Prostate gland (tissue), 2 donors: ENCODE measurements around the gene RTN4RL1. TPM values are rescaled to one million over a fixed set of nuclear protein-coding genes. Genes with fewer than 3 reads are reported as not detected.
A peak's percentile ranks its signal among the peaks of the same experiment; 100 is the strongest.

ENCODE experiments used
- DNase-seq: peaks from one replicate; pipeline ENCODE4 v3.0.0-alpha.2; 2019; ENCODE audit warnings: low spot score
- H3K27ac ChIP-seq, 2 donors: fragments of 200-600 bp; sonication (generic); 2 replicates each; pipeline ENCODE4 v1.5.1; 2017 to 2019
- H3K27me3 ChIP-seq: fragments of 200-600 bp; sonication (generic); replicated peaks from 2 replicates; pipeline ENCODE4 v1.5.1; 2019; ENCODE audit not compliant: insufficient read depth
- H3K36me3 ChIP-seq, 2 donors: fragments of 200-600 bp; sonication (generic); 1 replicate in 1 of 2; 2 replicates in 1 of 2; pipeline versions ENCODE4 v1.5.1 to v1.8.1; 2017 to 2019
- H3K4me1 ChIP-seq: fragments of 200-600 bp; sonication (generic); replicated peaks from 2 replicates; pipeline ENCODE4 v1.5.1; 2019
- H3K4me3 ChIP-seq, 2 donors: fragments of 200-600 bp; sonication (generic); 2 replicates each; pipeline ENCODE4 v1.5.1; 2017 to 2019
- H3K9me3 ChIP-seq: fragments of 200-600 bp; sonication (generic); 2 replicates; pipeline ENCODE4 v1.5.1; 2017
- POLR2A ChIP-seq: fragments of 450-650 bp; IDR thresholded peaks from one replicate; pipeline ENCODE4 v1.6.1; 2016; ENCODE audit warnings: antibody characterized with exemption, mild to moderate bottlenecking
- POLR2AphosphoS5 ChIP-seq: sonication (generic); formaldehyde crosslinking; IDR thresholded peaks from one replicate; pipeline ENCODE4 v1.6.1; 2017; ENCODE audit warnings: antibody characterized with exemption
- WGBS: methylation state at CpG from one replicate; pipeline ENCODE4 v1.1.5; 2018; 5-methylcytosine and 5-hydroxymethylcytosine counted together
- intact Hi-C: fragments of 100-400 bp; cut with DNase I; formaldehyde crosslinking; loops from one replicate; pipeline ENCODE4 v1.14.2; 2022
- total RNA-seq, 2 donors: library from RNA; depleted of rRNA; stranded (reverse); fragments of >200 nt; gene quantifications; one replicate each; pipeline ENCODE4 v1.1.0, GENCODE V29; 2016
- TF ChIP-seq, protein P1 (sequence below), 4 experiments: fragments of 200-600 bp in 2 of 4; fragments of 450-650 bp in 2 of 4; sonication (generic) in 2 of 4; IDR thresholded peaks; 1 replicate in 3 of 4; 2 replicates in 1 of 4; pipeline ENCODE4 v1.5.1; 2016 to 2019; ENCODE audit warnings: antibody characterized with exemption in 4 of 4, mild to moderate bottlenecking in 2 of 4, moderate library complexity in 2 of 4

RTN4RL1 gene, protein sequence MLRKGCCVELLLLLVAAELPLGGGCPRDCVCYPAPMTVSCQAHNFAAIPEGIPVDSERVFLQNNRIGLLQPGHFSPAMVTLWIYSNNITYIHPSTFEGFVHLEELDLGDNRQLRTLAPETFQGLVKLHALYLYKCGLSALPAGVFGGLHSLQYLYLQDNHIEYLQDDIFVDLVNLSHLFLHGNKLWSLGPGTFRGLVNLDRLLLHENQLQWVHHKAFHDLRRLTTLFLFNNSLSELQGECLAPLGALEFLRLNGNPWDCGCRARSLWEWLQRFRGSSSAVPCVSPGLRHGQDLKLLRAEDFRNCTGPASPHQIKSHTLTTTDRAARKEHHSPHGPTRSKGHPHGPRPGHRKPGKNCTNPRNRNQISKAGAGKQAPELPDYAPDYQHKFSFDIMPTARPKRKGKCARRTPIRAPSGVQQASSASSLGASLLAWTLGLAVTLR
- 10 to 100 TPM in 1 of 2 donors, 1 to 10 TPM in 1; 8.3 to 21.5 TPM for total RNA-seq

DNA sequence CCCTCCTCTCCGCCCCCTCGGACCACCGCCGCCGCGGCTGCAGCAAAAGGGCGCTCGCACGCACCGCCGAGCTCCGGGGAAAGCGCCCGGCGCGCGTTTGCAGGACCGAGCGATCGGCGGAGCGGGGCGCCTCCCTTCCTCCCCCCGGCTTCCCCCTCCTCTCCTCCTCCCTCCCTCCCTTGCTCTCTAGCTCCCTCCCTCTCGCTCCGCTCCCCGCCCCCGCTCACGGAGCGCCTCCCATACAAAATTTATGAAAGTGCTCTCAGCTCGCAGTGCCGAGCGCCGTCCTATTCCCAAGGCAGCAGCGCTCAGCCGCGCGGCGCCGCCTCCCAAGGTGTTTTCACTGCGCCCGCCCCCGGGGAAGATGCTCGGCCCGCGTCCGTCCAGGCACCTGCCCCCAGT lies at the start of gene RTN4RL1:
RTN4RL1 (minus strand) TSS at position 115 of the 402 bp plus-strand sequence. CDS start 469 bp downstream, outside the sequence.
- H3K27me3 ChIP-seq: no peaks in the 10 kb centered on the region
- peak within 1 kb of the TSS; percentile 72 to 75 for H3K27ac ChIP-seq
- peak; percentile 81 for DNase-seq
- intact Hi-C loops: no loop called here
- H3K4me1 ChIP-seq: no peaks in the 10 kb centered on the region
- H3K4me3 ChIP-seq: peak within 1 kb of the TSS; percentile 54 to 66
- H3K9me3 ChIP-seq: no peaks in the 10 kb centered on the region
- peak; percentile 77 for TF ChIP-seq POLR2AphosphoS5
- TF ChIP-seq, protein P1, sequence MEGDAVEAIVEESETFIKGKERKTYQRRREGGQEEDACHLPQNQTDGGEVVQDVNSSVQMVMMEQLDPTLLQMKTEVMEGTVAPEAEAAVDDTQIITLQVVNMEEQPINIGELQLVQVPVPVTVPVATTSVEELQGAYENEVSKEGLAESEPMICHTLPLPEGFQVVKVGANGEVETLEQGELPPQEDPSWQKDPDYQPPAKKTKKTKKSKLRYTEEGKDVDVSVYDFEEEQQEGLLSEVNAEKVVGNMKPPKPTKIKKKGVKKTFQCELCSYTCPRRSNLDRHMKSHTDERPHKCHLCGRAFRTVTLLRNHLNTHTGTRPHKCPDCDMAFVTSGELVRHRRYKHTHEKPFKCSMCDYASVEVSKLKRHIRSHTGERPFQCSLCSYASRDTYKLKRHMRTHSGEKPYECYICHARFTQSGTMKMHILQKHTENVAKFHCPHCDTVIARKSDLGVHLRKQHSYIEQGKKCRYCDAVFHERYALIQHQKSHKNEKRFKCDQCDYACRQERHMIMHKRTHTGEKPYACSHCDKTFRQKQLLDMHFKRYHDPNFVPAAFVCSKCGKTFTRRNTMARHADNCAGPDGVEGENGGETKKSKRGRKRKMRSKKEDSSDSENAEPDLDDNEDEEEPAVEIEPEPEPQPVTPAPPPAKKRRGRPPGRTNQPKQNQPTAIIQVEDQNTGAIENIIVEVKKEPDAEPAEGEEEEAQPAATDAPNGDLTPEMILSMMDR (IDR thresholded peaks at IDR 0.05): no peak
- peak; percentile 45 for TF ChIP-seq POLR2A
- no peaks in the 10 kb centered on the region for H3K36me3 ChIP-seq
- under 1% methylated on average over 42 of the region's 47 CpGs for WGBS

DNA sequence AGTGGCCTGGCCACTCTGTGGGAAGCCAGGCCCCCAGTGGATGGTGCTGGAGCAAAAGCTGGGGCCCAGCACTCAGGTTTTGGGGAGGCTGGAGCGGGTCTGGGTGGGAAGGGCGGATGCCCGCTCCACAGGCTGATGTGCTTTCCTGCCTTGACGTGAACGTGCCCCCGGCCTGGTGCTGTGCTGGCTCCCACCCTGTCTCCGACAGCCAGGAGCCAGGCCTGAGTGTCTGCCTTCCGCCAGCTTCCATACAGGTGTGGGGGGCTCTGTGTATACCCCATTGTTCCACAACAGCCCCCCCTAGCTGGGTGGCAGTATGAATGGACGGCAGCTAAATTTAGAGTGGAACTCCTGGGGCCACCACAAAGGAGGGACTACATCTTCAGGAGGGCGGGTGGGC lies 49.8 kb upstream of the RTN4RL1 start:
- Histone ChIP-seq H3K4me1 (peaks cover 2% of the 10 kb centered on the region), H3K9me3 (no peaks in the 10 kb centered on the region), H3K27me3 (no peaks in the 10 kb centered on the region), H3K4me3 (no peak overlapping the region), H3K27ac (peak overlapping the region; percentile 10 to 42), H3K36me3 (peaks cover 0 to 2% of the 10 kb centered on the region in 2 donors)
- WGBS: 83% methylated on average over 10 of the region's 10 CpGs
- intact Hi-C loops: no loop called here
- DNase-seq: no peak
- TF ChIP-seq POLR2A: no peak
- no peak for TF ChIP-seq POLR2AphosphoS5
- TF ChIP-seq, protein P1 (IDR thresholded peaks at IDR 0.05): no peak

DNA sequence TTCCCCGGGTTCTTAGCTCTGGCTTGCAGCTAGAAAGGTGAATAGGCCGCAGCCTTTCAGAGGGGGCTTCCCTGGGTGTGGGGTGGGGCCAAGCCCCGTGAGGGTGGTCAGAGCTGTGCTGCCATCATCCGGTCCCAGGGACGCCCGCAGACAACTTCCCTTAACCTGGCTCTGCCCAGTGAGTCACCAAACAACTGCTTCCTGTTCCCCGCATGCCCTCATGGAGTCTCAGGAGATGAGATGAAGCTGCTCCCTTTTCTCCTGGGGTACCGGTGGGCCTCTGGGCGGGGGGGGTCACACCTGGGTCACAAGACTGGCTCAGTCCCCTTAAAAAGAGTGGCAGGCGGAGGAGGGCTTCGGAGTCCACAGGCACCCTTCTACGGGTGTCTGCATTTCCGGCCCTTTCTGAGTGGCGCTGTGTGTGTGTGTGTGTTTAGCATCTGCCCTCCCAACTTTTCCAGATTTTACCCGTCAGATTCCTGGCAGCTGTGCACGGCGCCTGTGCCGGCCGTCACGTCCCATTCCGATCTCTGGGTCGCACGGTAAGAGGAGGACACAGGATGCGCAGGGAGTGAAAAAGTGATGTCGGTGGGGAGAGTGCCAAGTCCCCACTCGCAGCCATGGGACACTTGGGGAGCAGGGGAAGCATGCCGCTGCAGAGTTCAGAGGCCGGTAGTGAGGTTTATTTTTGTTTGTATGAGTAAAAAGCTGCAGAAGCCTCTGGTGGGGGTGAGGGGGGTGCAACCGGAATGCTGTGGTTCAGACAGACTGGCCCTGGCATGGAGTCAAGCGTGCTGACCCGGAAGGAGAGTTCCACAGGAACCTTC lies 46.5 kb upstream of the RTN4RL1 start:
- peaks cover 4% of the 10 kb centered on the region for H3K4me1 ChIP-seq
- no peaks in the 10 kb centered on the region for H3K36me3 ChIP-seq
- TF ChIP-seq POLR2AphosphoS5 (peak; percentile 32), POLR2A (no peak)
- TF ChIP-seq, protein P1 (IDR thresholded peaks at IDR 0.05): no peak
- H3K4me3 ChIP-seq: no peak overlapping the region
- H3K27me3 ChIP-seq: no peaks in the 10 kb centered on the region
- DNase-seq: no peak
- H3K9me3 ChIP-seq: no peaks in the 10 kb centered on the region
- H3K27ac ChIP-seq: peak overlapping the region; percentile 73 to 79
- 60% methylated on average over 31 of the region's 31 CpGs for WGBS
- intact Hi-C loops: no loop called here

DNA sequence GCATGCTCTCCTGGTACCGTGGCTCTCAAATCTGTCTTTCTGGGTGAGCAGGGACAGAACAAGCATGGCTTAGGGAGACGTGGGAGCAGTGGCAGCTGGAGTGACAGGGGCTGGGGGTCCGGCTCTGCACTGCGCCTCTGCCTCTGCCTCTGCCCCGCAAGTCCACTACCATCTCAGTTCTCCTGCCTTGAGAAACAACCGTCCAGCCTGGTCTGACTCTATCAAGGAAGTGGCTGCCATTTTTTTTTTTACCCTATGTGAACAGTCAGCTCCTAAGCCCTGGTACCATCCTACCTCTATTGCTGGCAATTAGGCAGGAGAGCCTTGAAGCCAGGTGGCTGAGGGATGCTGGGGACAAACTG lies 45.9 kb upstream of the RTN4RL1 start:
- DNase-seq: no peak
- Histone ChIP-seq H3K27ac (peak overlapping the region; percentile 73 to 79), H3K9me3 (no peaks in the 10 kb centered on the region), H3K36me3 (no peaks in the 10 kb centered on the region), H3K4me3 (no peak overlapping the region), H3K4me1 (peaks cover 6% of the 10 kb centered on the region), H3K27me3 (no peaks in the 10 kb centered on the region)
- intact Hi-C loops: no loop called here
- WGBS: 81% methylated on average over 6 of the region's 6 CpGs
- TF ChIP-seq, protein P1 (IDR thresholded peaks at IDR 0.05): no peak
- TF ChIP-seq POLR2A: no peak
- no peak for TF ChIP-seq POLR2AphosphoS5
